NK-92 treated with Interleukin-12 subunit alpha and Interleukin-12 subunit beta, amount 100 ng/mL, for 24 hours (cell line): ENCODE results near the gene DCLRE1C.
"Not testable (repeated sequence)": the region's sequence is repeated elsewhere in the genome, so short reads cannot be mapped to it uniquely, and the experiment has no call there.

ENCODE experiments used
- DNase-seq: peaks from one replicate; lab custom pipeline; 2025; lab: John Stamatoyannopoulos, UW

DCLRE1C gene

GRCh38 chr10:14954001-14954770 is at the start of gene DCLRE1C:
DCLRE1C (minus strand) TSS chr10:14954096; CDS start chr10:14954010, 86 bp downstream.
- peak; percentile 78 for DNase-seq

GRCh38 chr10:14995964-14996565 is 42.2 kb upstream of the DCLRE1C start:
- DNase-seq = no peak

- not testable (repeated sequence) for DNase-seq
Observed at GRCh38 chr10:14993500-14994455, 39.9 kb upstream of the DCLRE1C start.

- not testable (repeated sequence) for DNase-seq
Observed at GRCh38 chr10:14992336-14992735, 38.4 kb upstream of the DCLRE1C start.

- DNase-seq = peak; percentile 42
Observed at GRCh38 chr10:14991035-14991749, 37.3 kb upstream of the DCLRE1C start.

- not testable (repeated sequence) for DNase-seq
Observed at GRCh38 chr10:14989552-14989951, 35.7 kb upstream of the DCLRE1C start.

- no peak for DNase-seq
Observed at GRCh38 chr10:14982744-14983143, 28.8 kb upstream of the DCLRE1C start.

- DNase-seq = no peak
Observed at GRCh38 chr10:14975672-14976273, 21.9 kb upstream of the DCLRE1C start.

- DNase-seq = not testable (repeated sequence)
Observed at GRCh38 chr10:14974153-14974998, 20.5 kb upstream of the DCLRE1C start.

- no peak for DNase-seq
Observed at GRCh38 chr10:14971867-14972448, 18.1 kb upstream of the DCLRE1C start.

- no peak for DNase-seq
Observed at GRCh38 chr10:14967897-14968296, 14.0 kb upstream of the DCLRE1C start.

GRCh38 chr10:14959221-14960057 is 5.5 kb upstream of the DCLRE1C start, which contains the start of gene MEIG1:
MEIG1 (plus strand) TSS chr10:14959388; CDS start chr10:14966469, 7,081 bp downstream.
- peak; percentile 79 for DNase-seq

- no peak for DNase-seq
Observed at GRCh38 chr10:14958872-14959220, 5.0 kb upstream of the DCLRE1C start.

GRCh38 chr10:14954934-14955333 is 1.0 kb upstream of the DCLRE1C start:
- DNase-seq = no peak

- peak; percentile 49 for DNase-seq
Observed at GRCh38 chr10:14953424-14954000, 384 bp downstream of the DCLRE1C start.

GRCh38 chr10:14952851-14953423 is 959 bp downstream of the DCLRE1C start:
- no peak for DNase-seq

GRCh38 chr10:14949291-14949690 is 4.6 kb downstream of the DCLRE1C start:
- DNase-seq = no peak

- no peak for DNase-seq
Observed at GRCh38 chr10:14947268-14947667, 6.6 kb downstream of the DCLRE1C start.
